ENCODE data around the gene HNRNPF.

- peak; percentile 60 for TF ChIP-seq POLR2A (IDR thresholded peaks at IDR 0.05; ENCODE audit: borderline replicate concordance, extremely low read depth, insufficient read depth, insufficient read length)
- TF ChIP-seq CTCF (IDR thresholded peaks at IDR 0.05 in 2 of 3, conservative IDR thresholded peaks at IDR 0.05 in 1 of 3; ENCODE audit: borderline replicate concordance in 1 of 3, insufficient read depth in 1 of 3, low read depth in 2 of 3, low read length in 2 of 3), result no peak
- TF ChIP-seq TCF7L2 (IDR thresholded peaks at IDR 0.05; ENCODE audit: borderline replicate concordance, extremely low read depth, insufficient read depth, insufficient read length), result no peak
- peak; percentile 68 for TF ChIP-seq POLR2AphosphoS5 (IDR thresholded peaks at IDR 0.05; ENCODE audit: low read depth, low read length)
- 0 out of 2 replicates have a peak, but pooled peaks have one; percentile 44 for TF ChIP-seq SIN3A (IDR thresholded peaks at IDR 0.05; ENCODE audit: low read depth)
- TF ChIP-seq YY1 (IDR thresholded peaks at IDR 0.05; ENCODE audit: extremely low read depth, insufficient replicate concordance, low read depth, low read length), result no peak
These were observed 561 bp upstream of the HNRNPF start for GRCh38 chr10:43409385-43410109.
